ENCODE data around the gene DLX2.

The DLX2 gene

DNA sequence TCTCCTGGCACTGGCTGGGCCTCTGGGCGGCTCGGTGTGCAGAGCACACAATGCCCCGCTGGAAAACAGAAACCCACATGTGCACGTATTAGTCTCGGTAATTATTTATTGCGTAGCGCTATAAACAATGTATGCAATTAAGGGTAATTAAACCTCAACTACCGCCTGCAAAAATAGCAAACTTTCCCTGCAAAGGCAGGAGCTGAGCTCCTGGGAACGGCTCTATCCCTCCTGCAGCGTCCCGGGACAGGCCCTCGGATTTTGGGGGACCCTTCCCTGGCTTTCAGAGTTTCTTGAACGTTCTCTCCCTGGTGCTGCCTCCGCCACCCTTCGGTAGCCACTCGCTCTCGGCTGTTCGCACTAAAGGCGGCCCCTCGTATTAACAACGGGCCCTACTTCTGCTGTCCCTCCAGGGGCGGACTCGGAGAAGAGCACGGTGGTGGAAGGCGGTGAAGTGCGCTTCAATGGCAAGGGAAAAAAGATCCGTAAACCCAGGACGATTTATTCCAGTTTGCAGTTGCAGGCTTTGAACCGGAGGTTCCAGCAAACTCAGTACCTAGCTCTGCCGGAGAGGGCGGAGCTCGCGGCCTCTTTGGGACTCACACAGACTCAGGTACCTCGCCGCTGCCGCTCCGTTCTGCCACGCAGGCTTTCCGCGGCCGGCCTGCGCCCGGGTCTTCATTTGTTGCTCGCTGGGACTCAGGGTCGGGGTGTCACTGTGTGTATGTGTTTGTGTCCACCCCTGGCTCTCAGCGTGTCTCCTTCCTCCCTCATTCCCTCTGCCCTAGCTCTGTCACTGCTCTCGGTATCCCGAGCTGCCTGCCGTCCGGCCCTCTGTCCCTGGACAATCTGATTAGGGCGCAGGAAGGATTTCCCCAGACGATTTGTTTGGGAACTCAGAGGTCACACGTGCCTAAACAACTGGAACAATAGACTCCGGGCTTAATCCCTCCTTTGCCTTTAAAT lies 16.2 kb downstream of the DLX2 start:
- in situ Hi-C loops (cut with MboI; ENCODE audit: low pct_unique_long_range_greater_than_20kb, low sequenced_read_pairs), result no loop called here
- DNase-seq, result no peak

DNA sequence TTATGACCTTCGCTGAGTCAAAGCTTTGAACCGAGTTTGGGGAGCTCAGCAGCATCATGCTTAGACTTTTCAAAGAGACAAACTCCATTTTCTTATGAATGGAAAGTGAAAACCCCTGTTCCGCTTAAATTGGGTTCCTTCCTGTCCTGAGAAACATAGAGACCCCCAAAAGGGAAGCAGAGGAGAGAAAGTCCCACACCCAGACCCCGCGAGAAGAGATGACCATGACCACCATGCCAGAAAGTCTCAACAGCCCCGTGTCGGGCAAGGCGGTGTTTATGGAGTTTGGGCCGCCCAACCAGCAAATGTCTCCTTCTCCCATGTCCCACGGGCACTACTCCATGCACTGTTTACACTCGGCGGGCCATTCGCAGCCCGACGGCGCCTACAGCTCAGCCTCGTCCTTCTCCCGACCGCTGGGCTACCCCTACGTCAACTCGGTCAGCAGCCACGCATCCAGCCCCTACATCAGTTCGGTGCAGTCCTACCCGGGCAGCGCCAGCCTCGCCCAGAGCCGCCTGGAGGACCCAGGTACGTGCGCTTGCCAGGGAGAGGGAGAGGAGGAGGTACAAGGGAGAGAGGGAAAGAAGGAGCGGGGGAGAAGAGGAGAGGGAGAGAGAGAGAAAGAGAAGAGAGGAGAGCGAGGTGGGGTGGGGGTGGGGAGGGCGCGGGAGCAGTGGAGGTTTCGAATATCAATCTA lies 17.1 kb downstream of the DLX2 start, which contains the start of gene DLX1:
Gene DLX1, plus strand, starts transcription at position 48 of the 700 bp plus-strand sequence. Its CDS starts 171 bp downstream, at position 219.
- no peak for DNase-seq
- in situ Hi-C loops (cut with MboI; ENCODE audit: low pct_unique_long_range_greater_than_20kb, low sequenced_read_pairs), result no loop called here

DNA sequence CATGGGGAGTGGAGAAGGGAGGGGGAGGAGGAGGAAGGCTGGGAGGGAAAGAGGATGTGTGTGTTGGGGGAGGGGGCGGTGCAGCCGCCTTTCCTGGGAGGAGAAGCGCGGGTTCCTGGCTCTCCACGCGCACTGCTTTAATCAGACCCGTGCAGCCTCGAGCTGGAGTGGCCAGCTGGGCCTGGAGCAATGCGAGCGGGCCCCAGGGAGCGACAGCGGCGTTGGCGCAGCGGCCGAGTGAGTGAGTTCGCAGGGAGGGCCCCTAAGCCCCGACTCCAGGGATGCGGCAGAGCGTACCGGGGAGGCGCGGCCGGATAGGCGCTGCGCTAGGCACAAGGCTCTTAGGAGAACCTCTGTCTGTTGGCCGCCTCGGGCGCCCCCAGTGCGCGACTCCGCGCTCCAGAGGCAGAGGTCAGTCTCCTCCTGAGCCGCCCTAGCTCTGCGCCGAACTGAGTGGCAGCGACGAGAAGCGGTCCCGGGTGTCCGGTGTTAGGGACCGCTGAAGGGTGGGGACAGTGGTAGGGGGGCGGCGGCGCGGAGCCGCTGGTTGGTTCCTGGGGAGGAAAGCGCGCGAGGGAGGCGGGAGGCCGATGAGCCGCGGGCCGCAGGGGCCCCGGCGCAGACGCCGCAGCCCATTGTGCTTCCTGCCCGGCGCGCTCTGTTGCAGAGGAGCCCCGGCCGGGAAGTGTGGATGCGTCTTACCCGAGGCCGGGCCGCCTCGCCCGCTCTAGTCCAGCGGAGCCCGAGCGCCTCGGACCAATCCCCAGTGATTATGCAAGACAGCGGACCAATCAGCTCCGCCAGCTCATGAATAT lies 17.8 kb downstream of the DLX2 start:
- DNase-seq, result peak; percentile 96
- in situ Hi-C loops (cut with MboI; ENCODE audit: low pct_unique_long_range_greater_than_20kb, low sequenced_read_pairs), result no loop called here

DNA sequence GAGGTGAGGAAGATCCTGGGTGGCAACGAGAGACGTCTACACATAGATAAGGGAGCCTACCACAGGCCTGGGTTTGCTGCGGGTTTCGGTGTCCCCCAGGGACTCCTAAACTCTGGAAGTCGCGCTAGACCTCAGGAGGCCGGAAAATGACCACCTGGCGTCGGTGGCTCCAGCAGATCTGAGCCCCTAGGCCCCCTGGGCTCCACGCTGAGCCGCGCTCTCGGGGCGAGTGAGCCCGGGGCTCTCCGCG lies 18.4 kb downstream of the DLX2 start:
- in situ Hi-C loops (cut with MboI; ENCODE audit: low pct_unique_long_range_greater_than_20kb, low sequenced_read_pairs), result no loop called here
- no peak for DNase-seq

DNA sequence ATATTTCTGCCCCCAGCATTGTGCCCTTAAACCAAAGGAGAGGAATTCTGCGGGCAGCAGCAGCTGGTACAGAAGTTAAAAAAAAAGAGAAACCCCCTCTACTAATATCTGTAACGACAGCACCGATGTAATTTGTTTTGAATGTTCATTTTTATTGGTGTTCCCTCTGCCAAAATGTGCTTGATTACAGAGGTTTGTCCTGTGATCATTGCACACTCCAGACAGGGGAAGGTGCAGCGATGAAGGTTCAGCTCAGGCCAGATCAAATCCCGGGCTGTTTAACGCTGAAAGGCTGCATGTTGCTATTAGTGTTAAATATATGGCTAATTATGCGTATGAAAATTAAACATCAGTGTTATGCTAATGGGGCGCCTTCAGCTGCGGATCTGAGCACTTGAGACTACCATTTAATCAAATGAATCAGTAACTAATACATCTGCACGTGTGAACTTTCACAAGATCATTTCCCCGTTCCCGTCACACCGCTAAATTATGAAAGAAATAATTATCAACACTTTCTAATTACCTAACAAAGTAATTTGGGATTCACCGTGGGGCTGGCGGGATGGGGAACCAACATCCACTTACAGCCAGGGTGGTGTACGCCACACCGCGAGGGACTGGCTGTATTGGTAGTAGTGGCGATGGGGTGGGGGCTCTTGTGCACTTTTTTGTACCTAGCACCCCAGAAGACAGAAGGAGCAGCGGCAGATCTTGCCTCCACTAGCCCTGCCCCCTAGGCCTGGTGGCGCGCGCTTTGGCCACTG lies 18.9 kb downstream of the DLX2 start:
- in situ Hi-C loops (cut with MboI; ENCODE audit: low pct_unique_long_range_greater_than_20kb, low sequenced_read_pairs), result no loop called here

DNA sequence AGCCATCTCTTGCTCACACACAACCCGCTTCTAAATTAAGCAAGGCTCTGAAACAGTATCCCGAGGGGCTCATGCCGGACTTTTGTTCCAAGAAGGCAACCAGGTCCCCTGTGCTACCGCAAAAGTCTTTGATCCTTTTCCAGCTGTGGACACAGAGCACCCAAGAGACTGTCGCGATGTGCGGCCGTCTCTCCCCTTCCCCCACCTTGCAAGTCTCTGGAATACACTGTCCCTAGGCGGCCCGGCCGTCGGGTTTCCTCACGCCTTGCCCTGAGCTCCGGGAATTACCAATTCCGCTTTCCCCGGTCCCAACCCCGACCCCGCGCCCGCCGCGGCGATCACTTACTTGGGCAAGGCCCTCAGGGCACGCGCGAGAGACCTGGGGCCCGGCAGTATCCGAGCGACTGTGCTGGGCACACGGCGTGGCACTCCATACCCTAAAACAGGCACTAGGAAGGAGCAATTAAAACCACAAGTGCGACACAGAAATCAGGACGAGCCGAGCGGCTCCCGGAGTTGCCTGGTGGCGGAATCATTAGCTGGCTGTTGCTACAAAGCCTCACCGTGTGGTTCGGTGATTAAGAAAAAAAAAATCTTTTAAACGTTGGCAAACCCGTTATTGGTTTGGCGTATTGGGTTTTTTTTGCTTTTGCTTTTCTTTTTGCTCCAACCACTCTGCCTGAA lies 19.6 kb downstream of the DLX2 start:
- no peak for DNase-seq
- in situ Hi-C loops (cut with MboI; ENCODE audit: low pct_unique_long_range_greater_than_20kb, low sequenced_read_pairs), result no loop called here

More for the DNA sequence above, 18.9 kb downstream of the DLX2 start:
- DNase-seq, result no peak

DNA sequence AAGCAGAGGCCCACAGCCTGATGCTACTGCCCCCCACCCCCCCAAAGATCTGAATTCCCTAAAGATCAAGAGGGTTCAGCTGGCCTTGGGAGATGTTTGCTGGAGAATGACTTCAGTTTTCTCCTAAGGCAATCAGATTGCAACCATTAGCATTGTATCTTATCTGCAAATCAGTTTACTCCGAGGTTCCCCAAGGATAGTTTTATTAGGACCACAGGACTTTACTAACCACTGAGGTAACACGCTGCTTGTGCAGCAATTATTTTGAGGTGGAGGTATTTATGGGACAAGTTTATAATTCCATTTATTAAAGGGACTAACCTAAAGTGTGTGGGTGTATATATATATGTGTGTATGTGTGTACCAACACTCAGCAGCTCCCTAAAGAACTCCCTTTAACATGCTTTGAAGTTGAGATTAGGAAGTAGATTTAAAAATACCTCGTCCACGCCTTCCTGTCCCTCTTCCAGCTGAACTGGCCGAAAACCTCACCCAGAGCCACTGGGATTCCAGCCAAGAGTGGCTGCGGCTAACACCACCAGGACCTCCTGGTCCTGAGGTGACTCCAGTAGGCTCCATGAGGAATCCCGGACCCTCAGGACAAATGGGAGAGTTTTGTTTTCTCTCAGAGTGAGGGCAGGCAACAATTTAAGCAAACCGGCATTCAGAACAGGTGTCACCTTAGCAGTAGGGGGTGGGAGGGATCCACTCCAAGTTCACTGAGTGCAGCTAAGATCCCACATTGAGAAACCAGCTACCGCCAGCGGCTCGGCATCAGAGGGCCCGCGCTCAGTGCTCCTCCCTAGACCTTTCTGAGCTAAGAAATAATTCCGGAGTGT lies 20.4 kb downstream of the DLX2 start:
- in situ Hi-C loops (cut with MboI; ENCODE audit: low pct_unique_long_range_greater_than_20kb, low sequenced_read_pairs), result no loop called here

DNA sequence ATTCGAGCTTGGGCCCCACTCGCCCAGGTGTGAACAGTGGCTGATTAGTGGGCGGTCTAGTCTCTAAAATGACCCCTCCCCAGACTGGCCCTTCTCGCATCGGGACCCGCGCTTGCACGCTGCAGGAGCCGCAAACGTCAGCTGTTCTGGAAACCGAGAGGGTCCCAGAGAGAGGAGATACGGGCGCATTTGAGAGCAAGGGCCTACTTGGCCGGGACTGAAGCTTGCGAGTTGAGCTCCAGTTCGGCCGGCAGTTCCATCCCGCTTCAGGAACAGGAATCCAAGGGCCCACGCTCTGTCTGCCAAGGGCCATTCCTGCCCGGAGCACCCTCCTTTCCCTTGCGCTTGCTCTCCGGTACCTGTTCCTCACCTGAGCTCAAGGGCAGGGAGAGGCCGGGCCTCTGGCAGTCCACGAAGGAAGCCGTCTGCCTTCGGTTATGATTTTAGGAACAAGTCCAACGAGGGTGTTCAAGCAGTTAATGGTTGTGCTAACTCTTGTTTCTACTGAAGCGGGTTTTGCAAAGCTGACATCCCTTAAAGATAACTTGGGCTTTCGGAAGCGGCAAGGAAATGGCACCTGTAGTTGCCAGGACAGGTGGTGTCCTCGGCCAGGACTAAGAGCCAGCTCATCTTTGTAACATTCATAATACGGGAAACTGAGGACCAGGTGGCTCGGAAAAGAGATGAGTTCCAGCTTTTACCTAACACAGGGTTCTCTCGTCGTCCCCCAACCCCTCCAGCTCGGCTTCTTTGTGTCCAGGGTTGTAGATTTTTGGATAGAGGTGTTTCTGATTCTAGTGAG lies 21.3 kb downstream of the DLX2 start:
- no peak for DNase-seq
- in situ Hi-C loops (cut with MboI; ENCODE audit: low pct_unique_long_range_greater_than_20kb, low sequenced_read_pairs), result no loop called here

More for the DNA sequence above, 20.4 kb downstream of the DLX2 start:
- DNase-seq, result no peak

DNA sequence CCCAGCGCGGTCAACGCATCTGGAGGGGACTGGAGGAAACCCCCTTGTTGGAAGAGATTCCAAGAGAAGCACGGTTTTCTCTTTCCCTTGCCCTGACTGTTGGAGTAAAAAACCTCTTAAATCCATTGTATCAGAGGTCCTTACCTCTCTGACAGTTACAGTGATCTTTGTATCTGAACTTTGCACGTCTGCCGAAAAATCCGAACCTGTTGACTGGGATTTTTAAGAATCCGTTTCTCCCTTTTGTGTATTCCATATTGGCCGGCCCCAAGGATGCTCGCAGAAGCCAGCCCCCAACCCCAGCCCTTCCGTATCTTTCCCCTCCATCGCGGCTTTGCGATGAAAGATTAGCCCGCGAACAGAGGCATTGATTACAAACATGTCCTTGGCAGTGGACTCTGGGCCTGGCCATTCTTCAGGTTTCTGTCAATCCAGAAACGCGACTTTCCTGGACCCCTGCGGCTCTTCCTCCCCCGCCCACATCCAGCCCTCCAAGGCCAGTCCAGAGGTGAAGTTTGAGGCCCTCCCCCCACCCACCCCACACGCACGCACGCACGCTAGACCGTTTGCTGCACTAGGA lies 22.0 kb downstream of the DLX2 start:
- no peak for DNase-seq
- in situ Hi-C loops (cut with MboI; ENCODE audit: low pct_unique_long_range_greater_than_20kb, low sequenced_read_pairs), result no loop called here

DNA sequence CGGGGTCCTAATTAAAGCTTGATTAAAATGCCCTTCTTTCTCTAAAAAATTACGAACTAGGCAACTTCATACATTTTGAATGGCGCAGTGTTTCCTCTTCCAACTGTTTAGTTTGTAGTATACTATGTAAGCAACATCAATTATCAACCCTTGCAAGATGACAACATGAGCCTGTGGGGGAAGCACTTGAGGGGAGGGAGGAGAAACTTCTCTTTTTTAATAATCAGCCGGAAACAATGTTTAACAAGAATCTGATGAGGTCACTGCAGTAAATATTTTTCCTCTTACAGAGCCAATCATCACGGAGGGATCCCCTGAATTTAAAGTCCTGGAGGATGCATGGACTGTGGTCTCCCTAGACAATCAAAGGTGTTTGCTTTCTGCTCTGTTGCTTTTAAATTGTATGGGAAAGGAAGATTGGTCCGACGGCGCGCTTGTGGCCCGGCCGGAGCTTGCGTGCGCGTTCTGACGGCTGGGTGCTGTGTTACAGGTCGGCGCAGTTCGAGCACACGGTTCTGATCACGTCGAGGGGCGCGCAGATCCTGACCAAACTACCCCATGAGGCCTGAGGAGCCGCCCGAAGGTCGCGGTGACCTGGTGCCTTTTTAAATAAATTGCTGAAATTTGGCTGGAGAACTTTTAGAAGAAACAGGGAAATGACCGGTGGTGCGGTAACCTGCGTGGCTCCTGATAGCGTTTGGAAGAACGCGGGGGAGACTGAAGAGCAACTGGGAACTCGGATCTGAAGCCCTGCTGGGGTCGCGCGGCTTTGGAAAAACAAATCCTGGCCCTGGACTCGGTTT lies 22.7 kb downstream of the DLX2 start:
- in situ Hi-C loops (cut with MboI; ENCODE audit: low pct_unique_long_range_greater_than_20kb, low sequenced_read_pairs), result no loop called here
- peak; percentile 76 for DNase-seq

DNA sequence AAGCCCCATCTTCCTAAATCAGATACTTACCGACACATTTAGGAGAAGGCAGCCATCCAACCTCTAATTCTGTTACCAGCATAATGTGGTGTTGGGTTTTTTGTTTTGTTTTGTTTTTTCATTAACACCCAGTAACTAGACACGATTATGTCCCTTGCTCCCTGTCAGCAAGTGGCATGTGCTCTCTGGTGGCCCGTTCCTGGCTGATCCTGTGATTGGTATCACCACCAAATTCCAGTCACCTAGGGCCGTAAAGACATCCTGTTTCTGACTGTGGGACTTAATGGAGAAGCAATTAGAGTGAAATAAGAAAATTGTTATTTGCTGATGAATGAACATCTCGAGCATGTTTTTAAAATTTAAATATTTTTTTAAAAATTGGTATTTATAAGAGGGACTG lies 23.3 kb downstream of the DLX2 start:
- DNase-seq, result no peak
- in situ Hi-C loops (cut with MboI; ENCODE audit: low pct_unique_long_range_greater_than_20kb, low sequenced_read_pairs), result no loop called here

DNA sequence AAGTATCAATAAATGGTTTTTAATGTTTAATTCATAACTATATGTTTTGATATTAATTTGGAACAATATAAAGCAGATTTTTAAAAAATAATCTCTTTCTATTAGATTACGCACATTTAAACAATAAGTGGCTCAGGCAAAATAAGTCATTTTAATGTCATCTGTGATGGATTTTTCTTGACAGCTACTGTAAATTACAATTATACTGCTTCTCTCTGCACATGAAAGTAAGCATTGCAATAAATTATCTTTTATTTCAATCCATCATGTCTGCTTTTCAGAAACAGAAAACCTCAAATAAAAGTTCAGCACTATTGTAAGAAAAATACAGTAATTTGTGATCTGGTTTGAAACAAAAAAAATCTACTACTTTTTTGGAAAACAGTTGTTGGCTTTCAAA lies 28.4 kb downstream of the DLX2 start:
- in situ Hi-C loops (cut with MboI; ENCODE audit: low pct_unique_long_range_greater_than_20kb, low sequenced_read_pairs), result no loop called here

DNA sequence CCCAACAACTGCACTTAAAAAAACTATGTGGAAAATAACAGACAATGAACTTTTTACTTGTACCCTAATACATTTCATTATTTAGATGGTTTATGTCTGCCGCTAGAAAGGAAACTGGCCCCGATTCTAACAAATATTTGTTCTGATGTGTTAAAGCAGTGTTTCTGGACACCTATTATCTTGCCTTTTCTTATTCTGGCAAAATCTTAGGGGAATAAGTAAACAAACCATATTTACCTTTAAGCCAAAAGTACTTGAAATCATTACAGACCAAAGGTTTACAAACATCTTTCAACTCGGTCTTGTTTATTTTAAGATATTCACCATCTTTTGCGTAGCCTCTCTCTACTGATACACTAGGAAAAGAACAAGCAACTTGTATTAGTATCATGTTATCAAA lies 29.2 kb downstream of the DLX2 start:
- DNase-seq, result no peak
- in situ Hi-C loops (cut with MboI; ENCODE audit: low pct_unique_long_range_greater_than_20kb, low sequenced_read_pairs), result no loop called here

More for the DNA sequence above, 28.4 kb downstream of the DLX2 start:
- DNase-seq, result no peak

DNA sequence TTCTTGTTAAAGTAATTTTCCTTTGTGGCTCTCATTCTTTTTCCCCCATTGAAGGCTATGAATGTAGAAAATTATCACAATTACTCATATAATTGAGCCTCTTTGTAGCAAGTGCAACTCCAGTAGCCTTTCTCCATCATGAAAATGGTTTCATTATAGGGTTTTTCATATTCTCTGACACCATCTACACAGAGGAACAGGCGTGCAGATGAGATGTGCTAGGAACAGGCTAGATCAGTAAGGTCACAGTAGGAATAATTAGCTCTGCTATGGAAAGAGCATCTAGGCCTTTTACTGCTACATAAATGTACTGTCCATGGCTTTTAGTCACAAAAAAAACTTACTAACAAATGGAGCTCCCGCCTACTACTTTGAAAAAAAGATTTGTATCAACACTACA lies 30.0 kb downstream of the DLX2 start:
- in situ Hi-C loops (cut with MboI; ENCODE audit: low pct_unique_long_range_greater_than_20kb, low sequenced_read_pairs), result no loop called here
- no peak for DNase-seq

DNA sequence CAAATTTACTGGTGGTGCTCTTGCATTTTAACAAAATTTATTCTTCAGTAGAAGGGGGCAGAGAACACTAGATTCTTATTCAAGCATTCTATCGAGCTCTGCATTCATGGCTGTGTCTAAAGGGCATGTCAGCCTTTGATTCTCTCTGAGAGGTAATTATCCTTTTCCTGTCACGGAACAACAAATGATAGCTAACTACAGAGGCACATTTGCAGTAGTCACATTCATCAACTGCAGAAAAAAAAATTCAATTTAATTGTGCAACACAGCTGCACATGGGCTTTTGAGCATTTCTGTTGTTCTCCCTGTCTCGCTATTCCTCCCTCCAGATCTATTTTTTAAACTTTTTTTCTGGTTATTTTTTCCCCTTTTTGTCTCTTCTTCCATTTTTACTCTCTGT lies 30.4 kb downstream of the DLX2 start:
- in situ Hi-C loops (cut with MboI; ENCODE audit: low pct_unique_long_range_greater_than_20kb, low sequenced_read_pairs), result no loop called here
- no peak for DNase-seq

DNA sequence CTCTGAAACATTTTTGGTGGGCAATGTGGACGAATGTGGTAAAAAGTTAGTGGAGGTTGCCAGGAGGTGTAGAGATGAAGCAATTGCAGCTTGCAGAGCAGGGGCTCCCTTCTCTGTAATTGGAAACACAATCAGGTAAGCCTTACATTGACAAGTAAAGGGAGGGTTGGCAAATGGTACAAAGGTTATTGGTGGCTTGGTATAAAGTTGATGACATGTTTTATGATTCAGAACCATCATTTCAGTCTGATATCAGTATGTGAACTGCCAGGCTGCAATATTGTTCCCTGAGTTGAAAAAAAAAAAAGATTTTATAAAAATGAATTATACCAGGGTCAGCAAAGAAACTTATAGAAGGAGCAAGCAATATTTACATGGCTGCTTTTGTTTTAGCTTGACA lies 31.8 kb downstream of the DLX2 start:
- in situ Hi-C loops (cut with MboI; ENCODE audit: low pct_unique_long_range_greater_than_20kb, low sequenced_read_pairs), result no loop called here
- DNase-seq, result no peak
